NCI-H146 treated with DMSO at 0.1 percent for 48 hours (cell line): ENCODE measurements around the gene NXPE3.
"Not testable (repeated sequence)": the region's sequence is repeated elsewhere in the genome, so short reads cannot be mapped to it uniquely, and the experiment has no call there.

Experiments used
- DNase-seq: peaks from one replicate; lab custom pipeline; 2025; ENCODE audit not compliant: unreplicated experiment; lab: John Stamatoyannopoulos, UW

Gene NXPE3

GRCh38 chr3:101851072-101851770, 72.2 kb downstream of the NXPE3 start:
- no peak for DNase-seq

DNA sequence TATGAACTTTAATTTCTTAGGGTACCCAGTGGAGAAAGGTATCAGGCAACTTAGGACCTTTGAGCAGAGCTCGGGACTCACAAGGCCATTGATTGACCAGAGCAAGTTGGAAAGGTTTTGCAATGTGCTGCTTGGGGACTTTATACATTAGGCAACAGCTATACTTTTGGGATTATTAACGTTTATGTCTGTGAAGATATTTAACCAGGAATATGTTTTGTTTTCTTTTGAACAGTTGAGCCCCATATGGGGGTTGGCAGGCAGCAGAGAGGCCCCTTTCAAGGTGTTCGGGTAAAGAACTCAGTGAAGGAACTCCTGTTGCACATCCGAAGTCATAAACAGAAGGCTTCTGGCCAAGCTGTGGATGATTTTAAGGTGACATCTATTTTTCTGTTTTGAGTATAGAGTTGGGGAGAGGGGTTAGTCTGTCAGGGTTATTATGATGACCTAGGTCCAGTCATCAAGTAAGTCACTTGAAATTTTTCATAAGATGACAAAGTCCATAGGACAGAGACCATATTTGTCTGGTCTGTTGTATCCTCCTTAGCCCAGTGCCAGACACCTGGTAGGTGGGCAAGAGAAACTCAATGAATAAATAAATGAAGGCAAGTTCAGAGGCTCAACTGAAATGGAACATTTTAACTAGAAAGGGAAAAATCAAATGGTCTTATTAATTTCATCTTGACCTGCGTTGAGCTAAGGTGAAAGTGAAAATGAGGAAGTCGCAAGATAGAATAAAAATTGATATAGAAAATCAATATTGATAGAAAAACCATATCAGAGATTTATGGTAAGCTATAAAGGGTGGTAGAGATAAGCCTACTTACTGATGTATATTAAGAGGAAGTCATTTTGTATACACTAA, 73.1 kb downstream of the NXPE3 start:
- no peak for DNase-seq

DNA sequence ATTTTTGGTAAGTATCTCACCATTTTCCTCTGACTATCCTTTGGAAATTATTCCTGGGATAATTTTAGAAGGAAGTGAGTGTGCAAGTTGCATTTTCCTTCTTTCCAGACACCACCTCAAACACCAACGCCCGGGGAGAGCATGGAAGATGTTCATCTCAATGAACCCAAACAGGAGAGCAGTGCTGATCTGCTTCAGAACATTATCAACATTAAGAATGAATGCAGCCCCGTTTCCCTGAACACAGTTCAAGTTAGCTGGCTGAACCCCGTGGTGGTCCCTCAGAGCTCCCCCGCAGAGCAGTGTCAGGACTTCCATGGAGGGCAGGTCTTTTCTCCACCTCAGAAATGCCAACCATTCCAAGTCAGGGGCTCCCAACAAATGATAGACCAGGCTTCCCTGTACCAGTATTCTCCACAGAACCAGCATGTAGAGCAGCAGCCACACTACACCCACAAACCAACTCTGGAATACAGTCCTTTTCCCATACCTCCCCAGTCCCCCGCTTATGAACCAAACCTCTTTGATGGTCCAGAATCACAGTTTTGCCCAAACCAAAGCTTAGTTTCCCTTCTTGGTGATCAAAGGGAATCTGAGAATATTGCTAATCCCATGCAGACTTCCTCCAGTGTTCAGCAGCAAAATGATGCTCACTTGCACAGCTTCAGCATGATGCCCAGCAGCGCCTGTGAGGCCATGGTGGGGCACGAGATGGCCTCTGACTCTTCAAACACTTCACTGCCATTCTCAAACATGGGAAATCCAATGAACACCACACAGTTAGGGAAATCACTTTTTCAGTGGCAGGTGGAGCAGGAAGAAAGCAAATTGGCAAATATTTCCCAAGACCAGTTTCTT, 74.2 kb downstream of the NXPE3 start:
- DNase-seq = no peak

DNA sequence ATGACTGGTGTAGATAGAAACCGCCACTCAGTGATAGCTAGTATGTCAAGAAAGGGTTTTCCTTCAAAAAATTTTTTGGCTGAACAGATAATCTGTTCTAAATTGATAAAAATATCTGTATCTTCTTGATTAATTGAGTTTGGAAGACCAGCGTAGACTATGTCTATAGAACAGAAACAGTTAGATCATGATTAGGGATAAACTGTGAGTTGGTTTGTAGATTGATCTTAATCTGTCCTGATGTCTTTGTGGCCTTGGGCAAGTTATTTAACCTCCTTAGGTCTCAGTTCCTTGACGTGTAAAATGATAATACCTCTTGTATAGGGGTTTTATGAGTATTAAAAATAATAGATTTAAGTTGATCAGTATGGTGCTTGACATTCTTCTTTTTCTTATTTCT, 75.0 kb downstream of the NXPE3 start:
- DNase-seq = no peak

DNA sequence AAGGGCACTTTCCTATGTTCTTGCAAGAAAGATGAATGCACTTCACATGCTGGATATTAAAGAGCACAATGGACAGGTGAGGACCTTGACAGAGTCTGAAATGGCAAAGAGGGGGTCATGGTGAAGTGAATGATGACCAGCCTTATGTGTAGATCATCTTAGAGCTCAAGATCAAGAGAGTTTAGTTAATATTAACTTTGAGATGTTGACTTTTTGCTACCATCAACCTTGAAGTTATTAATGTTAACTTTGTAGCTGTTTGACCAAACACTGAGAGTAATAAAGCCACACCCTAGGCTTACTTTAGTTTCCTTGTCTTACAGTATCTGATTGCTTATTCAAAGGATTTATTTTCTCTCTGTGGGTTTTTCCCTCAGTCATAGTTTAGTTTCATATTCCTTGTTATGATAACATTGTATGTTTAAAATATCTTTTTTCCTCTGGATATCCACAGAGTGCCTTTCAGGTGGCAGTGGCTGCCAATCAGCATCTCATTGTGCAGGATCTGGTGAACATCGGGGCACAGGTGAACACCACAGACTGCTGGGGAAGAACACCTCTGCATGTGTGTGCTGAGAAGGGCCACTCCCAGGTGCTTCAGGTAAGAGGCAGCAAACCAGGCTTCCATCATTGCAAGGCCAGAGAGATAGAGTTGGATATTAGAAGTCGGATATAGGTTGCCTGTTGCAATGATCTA, 75.7 kb downstream of the NXPE3 start:
- no peak for DNase-seq

- no peak for DNase-seq
Measured at GRCh38 chr3:101857301-101857741, 78.3 kb downstream of the NXPE3 start.

DNA sequence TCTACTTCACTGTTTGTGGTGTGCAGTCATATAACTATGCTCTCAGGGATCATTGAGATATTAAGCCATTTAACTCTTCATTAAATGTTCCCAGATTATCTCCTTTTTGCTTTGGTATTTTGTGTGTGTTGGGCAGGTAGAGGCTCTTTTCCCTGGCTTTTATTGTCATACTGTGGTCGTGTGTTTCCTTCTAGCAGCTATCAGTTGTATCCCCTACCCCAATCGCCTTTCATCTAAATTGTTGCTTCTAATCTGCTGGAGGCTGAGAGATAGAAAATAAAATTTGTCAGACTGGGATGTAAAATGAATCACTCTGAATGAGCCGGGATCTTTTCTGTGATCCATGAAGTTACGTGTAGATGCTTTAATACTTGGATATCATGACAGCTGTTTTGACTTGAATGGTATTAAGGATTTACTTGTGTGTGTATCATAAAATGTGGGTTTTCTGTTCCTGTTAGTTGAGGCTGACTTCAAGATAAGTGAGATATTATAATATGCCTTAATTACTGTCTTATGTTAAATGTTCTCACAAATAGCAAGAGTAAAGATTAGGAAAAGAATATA, 79.5 kb downstream of the NXPE3 start:
- DNase-seq = no peak

DNA sequence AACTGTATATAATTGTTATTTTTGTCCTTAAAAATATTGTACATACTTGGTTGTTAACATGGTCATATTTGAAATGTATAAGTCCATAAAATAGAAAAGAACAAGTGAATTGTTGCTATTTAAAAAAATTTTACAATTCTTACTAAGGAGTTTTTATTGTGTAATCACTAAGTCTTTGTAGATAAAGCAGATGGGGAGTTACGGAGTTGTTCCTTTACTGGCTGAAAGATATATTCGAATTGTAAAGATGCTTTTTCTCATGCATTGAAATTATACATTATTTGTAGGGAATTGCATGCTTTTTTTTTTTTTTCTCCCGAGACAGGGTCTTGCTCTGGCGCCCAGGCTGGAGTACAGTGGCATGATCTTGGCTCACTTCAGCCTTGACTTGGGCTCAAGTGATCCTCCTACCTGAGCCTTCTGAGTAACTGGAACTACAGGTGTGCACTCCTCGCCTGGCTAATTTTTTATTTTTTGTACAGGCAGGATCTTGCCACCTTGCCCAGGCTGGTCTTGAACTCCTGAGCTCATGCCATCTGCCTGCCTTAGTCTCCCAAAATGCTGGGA, 81.0 kb downstream of the NXPE3 start:
- DNase-seq = no peak

DNA sequence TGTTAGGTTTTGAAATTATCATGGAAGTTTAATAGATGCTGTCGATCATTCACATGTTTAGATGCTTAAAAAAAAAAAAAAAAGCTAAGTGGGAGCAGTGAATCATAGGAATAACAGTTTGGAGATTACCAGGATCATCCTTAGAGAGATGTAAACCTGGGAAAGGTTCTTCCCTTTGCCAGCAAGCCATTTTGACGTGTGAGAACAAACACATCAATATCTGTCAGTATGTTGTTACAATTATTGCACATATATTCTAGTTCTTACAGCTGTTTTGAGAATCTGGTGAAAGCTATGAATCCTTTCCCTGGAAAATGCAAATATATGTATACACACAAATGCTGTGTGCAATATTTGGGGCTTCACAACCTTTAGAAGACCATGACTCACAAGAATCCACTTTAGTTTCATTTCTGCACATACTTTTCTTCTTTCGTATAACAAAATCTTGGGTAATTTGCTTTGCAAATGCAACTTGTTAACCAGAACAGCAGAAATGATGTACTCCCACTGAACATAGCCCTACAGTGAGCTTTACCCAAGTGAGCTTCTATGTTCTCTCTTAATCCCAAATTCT, 82.3 kb downstream of the NXPE3 start:
- DNase-seq = no peak

DNA sequence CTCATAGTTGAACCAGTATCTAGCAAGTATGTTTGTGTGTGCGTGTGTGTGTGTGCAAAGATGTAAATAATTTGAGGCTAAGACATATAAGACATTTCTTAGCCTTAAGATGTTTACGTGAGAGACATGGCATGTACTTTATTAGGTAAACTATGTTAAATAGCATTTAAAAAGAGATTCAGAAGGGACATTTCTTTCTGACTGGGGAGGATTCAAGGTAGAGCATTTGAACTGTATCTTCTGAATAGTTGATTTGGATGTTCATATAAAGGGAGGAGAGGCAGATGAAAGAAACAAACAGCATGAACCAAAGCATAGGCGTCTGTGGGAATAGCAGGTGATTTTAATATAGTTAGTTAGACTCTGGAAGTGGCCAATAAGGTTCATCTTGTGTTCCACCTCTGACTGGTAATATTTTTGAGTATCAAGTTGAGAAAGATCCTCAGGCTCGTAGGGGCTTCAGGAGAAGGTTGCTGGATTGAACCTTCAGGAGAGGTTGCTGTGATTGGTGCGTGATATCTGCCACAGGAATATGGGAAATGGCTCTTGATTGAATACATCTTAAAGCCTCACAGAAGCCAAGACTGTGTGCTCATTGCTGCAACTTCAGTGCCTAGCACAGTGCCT, 82.9 kb downstream of the NXPE3 start:
- DNase-seq = no peak

GRCh38 chr3:101862416-101863165, 83.6 kb downstream of the NXPE3 start:
- no peak for DNase-seq

DNA sequence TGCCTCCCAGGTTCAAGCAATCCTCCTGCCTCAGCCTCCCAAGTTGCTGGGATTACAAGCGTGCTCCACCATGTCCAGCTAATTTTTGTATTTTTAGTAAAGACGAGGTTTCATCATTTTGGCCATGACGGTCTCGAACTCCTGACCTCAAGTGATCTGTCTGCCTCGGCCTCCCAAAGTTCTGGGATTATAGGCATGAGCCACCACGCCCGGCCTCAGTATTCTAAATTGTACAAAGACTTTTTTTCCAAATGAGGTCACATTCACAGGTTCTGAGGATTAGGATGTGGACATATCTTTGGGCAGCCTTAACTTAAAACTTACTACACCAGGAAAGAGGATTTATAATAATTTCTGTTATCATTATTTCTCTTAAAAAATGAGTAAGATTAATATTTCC, 85.9 kb downstream of the NXPE3 start:
- not testable (repeated sequence) for DNase-seq

- DNase-seq = no peak
Measured at GRCh38 chr3:101865751-101866509, 86.9 kb downstream of the NXPE3 start.

GRCh38 chr3:101867511-101867910, 88.5 kb downstream of the NXPE3 start:
- no peak for DNase-seq

DNA sequence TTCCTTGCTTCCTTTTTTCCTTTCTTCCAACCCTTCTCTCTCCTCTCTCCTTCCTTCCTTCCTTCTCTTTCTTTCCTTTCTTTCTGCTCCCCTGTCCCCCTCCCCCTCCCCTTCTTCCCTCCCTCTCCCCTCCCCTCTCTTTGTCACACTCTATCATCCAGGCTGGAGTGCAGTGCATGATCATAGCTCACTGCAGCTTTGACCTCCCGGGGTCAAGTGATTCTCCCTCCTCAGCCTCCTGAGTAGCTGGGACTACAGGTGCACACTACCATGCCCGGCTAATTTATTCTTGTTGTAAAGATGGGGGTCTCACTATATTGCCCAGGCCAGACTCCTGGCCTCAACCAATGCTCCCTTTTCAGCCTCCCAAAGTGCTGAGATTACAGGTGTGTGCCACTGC, 89.0 kb downstream of the NXPE3 start:
- no peak for DNase-seq

DNA sequence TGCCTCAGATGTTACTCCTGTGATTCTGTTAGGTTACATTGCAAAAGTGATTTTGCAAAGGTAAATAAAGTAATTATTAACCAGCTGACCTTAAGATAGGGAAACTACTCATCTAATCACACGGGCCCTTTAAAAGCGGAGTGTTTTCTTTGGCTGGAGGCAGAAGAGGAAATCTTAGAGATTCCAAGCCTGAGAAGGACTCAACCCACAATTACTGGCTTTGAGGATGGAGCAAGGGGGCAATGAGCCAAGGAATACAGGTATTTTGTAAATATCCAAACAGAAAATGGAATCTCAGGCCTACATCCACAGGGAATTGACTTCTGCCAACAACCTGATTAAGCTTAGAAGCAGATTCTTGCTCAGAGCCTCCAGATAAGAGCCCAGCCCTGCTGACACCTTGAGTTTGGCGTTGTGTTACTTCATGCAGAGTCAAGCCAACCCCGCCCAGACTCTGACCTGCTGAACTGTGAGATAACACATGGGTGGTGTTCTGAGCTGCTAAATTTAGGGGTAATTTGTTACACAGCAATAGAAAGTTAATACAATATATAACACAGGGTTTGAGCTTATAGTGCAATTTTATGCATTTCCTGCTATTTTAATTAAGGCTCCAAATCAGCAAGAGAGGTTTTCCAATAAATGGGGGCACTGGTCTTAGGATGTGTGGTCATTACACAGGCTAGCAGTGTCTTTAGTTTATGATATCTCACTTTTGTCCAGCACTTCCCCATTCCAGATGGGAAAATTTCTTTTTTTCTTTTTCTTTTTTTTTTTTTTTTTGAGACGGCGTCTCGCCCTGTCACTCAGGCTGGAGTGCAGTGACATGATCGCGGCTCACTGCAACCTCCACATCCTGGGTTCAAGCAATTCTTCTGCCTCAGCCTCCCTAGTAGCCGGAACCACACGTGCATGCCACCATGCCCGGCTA, 89.8 kb downstream of the NXPE3 start:
- no peak for DNase-seq

DNA sequence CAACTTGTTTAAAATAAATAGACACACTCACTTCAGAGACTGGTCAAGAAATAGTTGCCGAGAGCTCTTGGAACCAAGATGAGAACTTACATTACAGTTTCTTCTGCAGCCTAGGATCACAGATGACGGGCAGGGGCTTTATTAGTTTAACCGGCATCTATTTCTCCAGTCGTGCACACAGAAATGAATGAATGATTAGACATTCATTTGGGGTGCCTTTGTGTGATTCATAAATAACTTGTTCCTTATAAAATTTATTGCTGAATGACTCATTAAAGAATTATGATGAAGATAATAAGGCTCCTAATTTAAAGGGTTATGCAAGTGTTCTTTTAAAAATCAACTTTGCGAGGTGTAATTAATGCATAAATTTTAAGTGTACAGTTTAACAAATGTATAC, 91.1 kb downstream of the NXPE3 start:
- no peak for DNase-seq
